HEK293T (cell line): ENCODE measurements around the gene CELF2.
"Not testable (repeated sequence)": the region's sequence is repeated elsewhere in the genome, so short reads cannot be mapped to it uniquely, and the experiment has no call there.

ENCODE experiments used
- CTCF ChIA-PET: fragments of 350-600 bp; formaldehyde crosslinking; extraction: SDS; loops from one replicate; lab custom pipeline; 2021; ENCODE audit warnings: antibody characterized with exemption, inconsistent platforms; lab: Yijun Ruan, JAX
- POLR2A ChIA-PET: fragments of 350-600 bp; formaldehyde crosslinking; extraction: SDS; loops from one replicate; lab custom pipeline; 2020; ENCODE audit warnings: antibody characterized with exemption, inconsistent platforms; lab: Yijun Ruan, JAX
- DNase-seq: peaks from one replicate; pipeline ENCODE4 v3.0.0; 2012; ENCODE audit warnings: mixed read lengths; ENCODE audit errors: extremely low spot score
- ARNT ChIP-seq: fragments of 450-650 bp; IDR thresholded peaks from 2 replicates; pipeline ENCODE4 v1.6.1; 2017; ENCODE audit warnings: mild to moderate bottlenecking
- BHLHE40 ChIP-seq: fragments of 450-650 bp; IDR thresholded peaks from 2 replicates; pipeline ENCODE4 v1.6.1; 2016; ENCODE audit warnings: mild to moderate bottlenecking, moderate library complexity, borderline replicate concordance
- CTBP1 ChIP-seq: fragments of 450-650 bp; IDR thresholded peaks from 2 replicates; pipeline ENCODE4 v1.6.1; 2016; ENCODE audit warnings: borderline replicate concordance
- ELF4 ChIP-seq: fragments of 450-650 bp; IDR thresholded peaks from 2 replicates; pipeline ENCODE4 v1.6.1; 2017; ENCODE audit warnings: antibody characterized with exemption
- FOXA1 ChIP-seq: fragments of 450-650 bp; IDR thresholded peaks from 2 replicates; pipeline ENCODE4 v1.6.1; 2016; ENCODE audit warnings: mild to moderate bottlenecking
- FOXK2 ChIP-seq: fragments of 450-650 bp; IDR thresholded peaks from 2 replicates; pipeline ENCODE4 v1.6.1; 2016; ENCODE audit warnings: mild to moderate bottlenecking
- FOXM1 ChIP-seq: fragments of 450-650 bp; IDR thresholded peaks from 2 replicates; pipeline ENCODE4 v1.6.1; 2017; ENCODE audit warnings: mild to moderate bottlenecking, borderline replicate concordance
- HDGF ChIP-seq: fragments of 450-650 bp; IDR thresholded peaks from 2 replicates; pipeline ENCODE4 v1.6.1; 2017; ENCODE audit warnings: antibody characterized with exemption, borderline replicate concordance
- L3MBTL2 ChIP-seq: fragments of 450-650 bp; conservative IDR thresholded peaks from 2 replicates; pipeline ENCODE4 v1.6.1; 2016; ENCODE audit warnings: mild to moderate bottlenecking
- LEF1 ChIP-seq: fragments of 450-650 bp; IDR thresholded peaks from 2 replicates; pipeline ENCODE4 v1.6.1; 2017; ENCODE audit warnings: mild to moderate bottlenecking, borderline replicate concordance
- NFRKB ChIP-seq: fragments of 450-650 bp; IDR thresholded peaks from 2 replicates; pipeline ENCODE4 v1.6.1; 2016; ENCODE audit warnings: mild to moderate bottlenecking, moderate library complexity
- SP1 ChIP-seq: fragments of 450-650 bp; IDR thresholded peaks from 2 replicates; pipeline ENCODE4 v1.6.1; 2017
- SUZ12 ChIP-seq: fragments of 450-650 bp; IDR thresholded peaks from 2 replicates; pipeline ENCODE4 v1.6.1; 2016; ENCODE audit warnings: mild to moderate bottlenecking
- TARDBP ChIP-seq: fragments of 450-650 bp; IDR thresholded peaks from 2 replicates; pipeline ENCODE4 v1.6.1; 2016
- ZNF384 ChIP-seq: fragments of 450-650 bp; IDR thresholded peaks from 2 replicates; pipeline ENCODE4 v1.6.1; 2016
- TF ChIP-seq, protein P1 (sequence below): fragments of 450-650 bp; IDR thresholded peaks from 2 replicates; pipeline ENCODE4 v1.6.1; 2016

CELF2 gene

DNA sequence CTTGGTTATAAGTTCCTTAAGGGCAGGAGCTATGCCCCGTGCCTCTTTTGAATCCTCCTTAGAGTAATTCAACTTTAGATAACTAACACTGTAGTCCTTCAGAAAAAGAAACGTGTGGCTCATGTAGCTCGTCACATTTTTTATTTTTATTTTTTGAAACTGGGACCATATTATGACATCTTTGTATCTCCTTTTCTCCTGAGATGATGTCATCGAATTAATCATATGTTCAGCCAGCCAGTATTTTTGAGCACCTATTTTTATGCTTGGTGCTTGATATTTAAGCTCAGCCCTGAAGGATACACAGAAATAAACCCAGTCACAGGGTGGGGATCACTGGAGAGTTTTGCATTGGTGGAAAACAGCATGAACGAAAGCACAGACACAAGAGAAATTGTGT, 22.6 kb upstream of the CELF2 start:
- TF ChIP-seq FOXA1 (no peak), SP1 (no peak), TARDBP (no peak), BHLHE40 (no peak), SUZ12 (no peak), HDGF (no peak), ARNT (no peak), FOXM1 (no peak), FOXK2 (no peak), NFRKB (no peak), LEF1 (no peak), ZNF384 (no peak), L3MBTL2 (no peak), CTBP1 (no peak), ELF4 (no peak)
- TF ChIP-seq, protein P1, sequence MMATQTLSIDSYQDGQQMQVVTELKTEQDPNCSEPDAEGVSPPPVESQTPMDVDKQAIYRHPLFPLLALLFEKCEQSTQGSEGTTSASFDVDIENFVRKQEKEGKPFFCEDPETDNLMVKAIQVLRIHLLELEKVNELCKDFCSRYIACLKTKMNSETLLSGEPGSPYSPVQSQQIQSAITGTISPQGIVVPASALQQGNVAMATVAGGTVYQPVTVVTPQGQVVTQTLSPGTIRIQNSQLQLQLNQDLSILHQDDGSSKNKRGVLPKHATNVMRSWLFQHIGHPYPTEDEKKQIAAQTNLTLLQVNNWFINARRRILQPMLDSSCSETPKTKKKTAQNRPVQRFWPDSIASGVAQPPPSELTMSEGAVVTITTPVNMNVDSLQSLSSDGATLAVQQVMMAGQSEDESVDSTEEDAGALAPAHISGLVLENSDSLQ: no peak
- ChIA-PET POLR2A (no interaction called here), CTCF (no interaction called here)
- no peak for DNase-seq

DNA sequence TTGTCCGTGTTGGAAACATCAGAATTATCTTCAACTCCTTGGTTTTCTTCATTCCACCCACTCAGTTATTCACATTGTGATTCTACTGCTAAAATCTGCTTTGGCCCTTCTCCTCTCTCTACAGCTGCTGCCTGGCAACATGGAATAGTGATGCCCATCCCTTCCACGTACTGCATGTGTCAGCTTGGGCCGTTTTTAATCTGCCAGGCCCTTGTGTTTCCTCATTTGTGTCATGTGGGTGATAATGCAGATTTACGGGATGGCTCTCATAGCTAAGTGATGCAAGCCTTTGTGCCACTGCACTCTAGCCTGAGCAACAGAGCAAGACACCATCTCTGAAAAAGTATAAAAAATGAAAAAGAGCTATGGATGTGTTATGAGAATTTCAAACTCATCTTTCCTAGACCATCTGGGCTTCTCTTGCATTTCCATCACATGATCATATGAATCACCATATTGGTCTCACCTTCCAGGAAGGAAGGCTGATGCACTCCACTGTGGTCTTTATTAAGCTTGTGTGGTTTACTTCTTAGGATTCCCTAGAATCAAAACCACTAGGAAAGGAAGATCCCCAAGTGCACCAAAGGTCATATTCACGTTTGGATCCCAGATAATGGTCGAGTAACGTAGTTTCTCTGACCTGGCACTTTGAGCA, 20.6 kb upstream of the CELF2 start:
- TF ChIP-seq HDGF (no peak), FOXM1 (no peak), SP1 (no peak), L3MBTL2 (no peak), BHLHE40 (no peak), NFRKB (no peak), CTBP1 (no peak), ELF4 (no peak), FOXK2 (no peak), FOXA1 (no peak)
- ChIA-PET POLR2A (no interaction called here), CTCF (no interaction called here)
- DNase-seq: no peak

DNA sequence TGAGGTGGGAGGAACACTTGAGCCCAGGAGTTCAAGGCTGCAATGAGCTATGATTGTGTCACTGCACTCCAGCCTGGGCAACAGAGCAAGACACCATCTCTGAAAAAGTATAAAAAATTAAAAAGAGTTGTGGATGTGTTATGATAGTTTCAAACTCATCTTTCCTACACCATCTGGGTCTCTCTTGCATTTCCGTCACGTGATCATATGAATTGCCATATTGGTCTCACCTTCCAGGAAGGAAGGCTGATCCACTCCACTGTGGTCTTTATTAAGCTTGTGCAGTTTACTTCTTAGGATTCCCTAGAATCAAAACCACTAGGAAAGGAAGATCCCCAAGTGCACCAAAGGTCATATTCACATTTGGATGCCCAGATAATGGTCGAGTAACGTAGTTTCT, 18.2 kb upstream of the CELF2 start:
- DNase-seq, CTCF ChIA-PET, POLR2A ChIA-PET: not testable (repeated sequence)

DNA sequence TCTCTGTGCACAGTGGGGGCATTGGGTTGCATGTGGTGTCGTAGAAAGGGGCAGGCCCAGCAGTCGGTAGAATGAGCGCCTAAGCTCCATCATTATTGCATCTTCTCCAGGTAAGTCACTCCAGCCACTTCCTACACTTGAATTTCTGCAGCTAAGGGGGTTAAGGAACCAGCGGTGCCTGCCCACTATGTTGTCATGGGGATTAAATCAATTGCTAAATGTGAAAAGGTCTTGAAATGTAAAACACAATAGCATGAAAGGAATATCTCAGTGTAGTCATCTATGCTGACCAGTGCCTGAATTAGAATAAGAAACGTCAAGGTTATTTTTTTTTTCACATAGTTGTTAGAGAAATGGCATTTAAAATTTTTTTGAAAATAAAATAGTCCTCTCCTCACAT, 15.2 kb upstream of the CELF2 start:
- ChIA-PET POLR2A (no interaction called here), CTCF (no interaction called here)
- no peak for DNase-seq
- no peak for TF ChIP-seq L3MBTL2
- TF ChIP-seq CTBP1: no peak
- no peak for TF ChIP-seq HDGF
- no peak for TF ChIP-seq SP1
- no peak for TF ChIP-seq NFRKB
- TF ChIP-seq LEF1: no peak
- TF ChIP-seq ZNF384: no peak
- TF ChIP-seq SUZ12: no peak
- no peak for TF ChIP-seq FOXM1
- TF ChIP-seq FOXK2: no peak
- TF ChIP-seq TARDBP: no peak
- TF ChIP-seq, protein P1: no peak
- TF ChIP-seq FOXA1: no peak
- TF ChIP-seq ARNT: no peak
- no peak for TF ChIP-seq BHLHE40

DNA sequence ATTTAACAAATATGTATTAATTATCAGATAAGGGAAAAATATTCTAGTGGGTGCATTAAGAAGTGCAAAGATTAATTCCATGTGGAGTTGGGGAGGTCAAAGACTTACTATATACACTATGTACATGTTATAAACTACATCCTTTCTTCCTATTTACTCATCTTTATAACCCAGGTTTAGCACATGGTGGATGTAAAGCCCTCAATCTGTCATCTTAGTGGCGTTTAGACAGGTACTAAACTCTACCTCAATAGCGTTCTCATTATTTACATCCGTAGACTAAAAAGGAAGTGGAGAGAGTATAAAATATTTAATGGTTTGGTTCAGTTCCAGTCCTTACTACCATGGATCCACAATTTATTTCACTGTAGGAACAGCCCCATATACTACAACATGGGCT, 14.8 kb upstream of the CELF2 start:
- TF ChIP-seq LEF1 (no peak), CTBP1 (no peak), ARNT (no peak), NFRKB (no peak), SUZ12 (no peak), HDGF (no peak), ZNF384 (no peak), FOXA1 (no peak), SP1 (no peak), ELF4 (no peak), TARDBP (no peak), FOXM1 (no peak), FOXK2 (no peak), BHLHE40 (no peak), L3MBTL2 (no peak)
- TF ChIP-seq, protein P1: no peak

DNA sequence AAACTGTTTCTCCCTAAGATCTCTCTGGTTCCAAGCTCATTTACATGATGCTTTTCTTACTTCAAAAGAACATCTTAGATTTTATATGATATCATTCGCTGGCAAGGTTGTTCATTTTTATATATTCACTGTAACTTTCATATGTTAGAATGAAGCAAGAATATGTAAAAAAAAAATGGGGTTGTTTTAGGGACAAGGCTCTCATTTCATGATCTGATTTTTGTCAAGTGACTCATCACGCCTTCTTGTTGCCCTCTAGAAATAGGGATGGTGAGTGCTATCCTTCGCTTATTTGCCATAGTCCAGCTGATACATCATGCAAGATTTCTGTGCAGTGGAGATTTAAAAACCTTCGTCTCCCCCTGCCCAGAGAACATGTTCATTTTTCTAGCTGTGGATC, 14.0 kb upstream of the CELF2 start:
- TF ChIP-seq ARNT (no peak), L3MBTL2 (no peak), FOXM1 (no peak), LEF1 (no peak), FOXA1 (no peak), ZNF384 (no peak), FOXK2 (no peak), SP1 (no peak), HDGF (no peak), TARDBP (no peak), BHLHE40 (no peak)
- TF ChIP-seq, protein P1: no peak

More for the DNA sequence above, 14.8 kb upstream of the CELF2 start:
- ChIA-PET CTCF (no interaction called here), POLR2A (no interaction called here)
- DNase-seq: no peak

More for the DNA sequence above, 14.0 kb upstream of the CELF2 start:
- ChIA-PET CTCF (no interaction called here), POLR2A (no interaction called here)
- DNase-seq: no peak
